Endothelial cell of umbilical vein (primary cell): ENCODE results near the gene SLC25A1.

Experiments
- CTCF ChIP-seq, 2 donors: IDR thresholded peaks; 1 replicate in 1 of 2; 2 replicates in 1 of 2; pipeline ENCODE4 v1.5.1; 2011; ENCODE audit warnings: low read length in 2 of 2, mild to moderate bottlenecking in 2 of 2, moderate library complexity in 2 of 2, control low read depth in 1 of 2, inconsistent platforms in 1 of 2, low read depth in 1 of 2; ENCODE audit not compliant: insufficient read depth in 1 of 2; ENCODE audit errors: extremely low read depth in 1 of 2
- GATA2 ChIP-seq: IDR thresholded peaks from 2 replicates; pipeline ENCODE4 v1.7.0; 2011; ENCODE audit warnings: low read depth, mild to moderate bottlenecking, moderate library complexity, mixed read lengths, low read length; ENCODE audit not compliant: insufficient read length, insufficient read depth
- POLR2A ChIP-seq: IDR thresholded peaks from 2 replicates; pipeline ENCODE4 v1.6.1; 2012; ENCODE audit warnings: low read depth, mild to moderate bottlenecking, control low read depth, low read length

- TF ChIP-seq CTCF (IDR thresholded peaks at IDR 0.05; ENCODE audit: extremely low read depth in 1 of 2, insufficient read depth in 1 of 2, low read depth in 1 of 2, low read length in 2 of 2) (no peak), GATA2 (no peak), POLR2A (no peak)
Measured at GRCh38 chr22:19194766-19195536, 16.4 kb upstream of the SLC25A1 start.
